Activated naive CD4-positive, alpha-beta T cell treated with anti-CD3 and anti-CD28 coated beads, Interleukin-2, amount 50 U/mL, for 16 hours (primary cell): ENCODE results near the gene APBA2.

Source experiments
- DNase-seq: peaks from one replicate; pipeline ENCODE4 v3.0.0-alpha.2; 2020

The APBA2 gene

DNA sequence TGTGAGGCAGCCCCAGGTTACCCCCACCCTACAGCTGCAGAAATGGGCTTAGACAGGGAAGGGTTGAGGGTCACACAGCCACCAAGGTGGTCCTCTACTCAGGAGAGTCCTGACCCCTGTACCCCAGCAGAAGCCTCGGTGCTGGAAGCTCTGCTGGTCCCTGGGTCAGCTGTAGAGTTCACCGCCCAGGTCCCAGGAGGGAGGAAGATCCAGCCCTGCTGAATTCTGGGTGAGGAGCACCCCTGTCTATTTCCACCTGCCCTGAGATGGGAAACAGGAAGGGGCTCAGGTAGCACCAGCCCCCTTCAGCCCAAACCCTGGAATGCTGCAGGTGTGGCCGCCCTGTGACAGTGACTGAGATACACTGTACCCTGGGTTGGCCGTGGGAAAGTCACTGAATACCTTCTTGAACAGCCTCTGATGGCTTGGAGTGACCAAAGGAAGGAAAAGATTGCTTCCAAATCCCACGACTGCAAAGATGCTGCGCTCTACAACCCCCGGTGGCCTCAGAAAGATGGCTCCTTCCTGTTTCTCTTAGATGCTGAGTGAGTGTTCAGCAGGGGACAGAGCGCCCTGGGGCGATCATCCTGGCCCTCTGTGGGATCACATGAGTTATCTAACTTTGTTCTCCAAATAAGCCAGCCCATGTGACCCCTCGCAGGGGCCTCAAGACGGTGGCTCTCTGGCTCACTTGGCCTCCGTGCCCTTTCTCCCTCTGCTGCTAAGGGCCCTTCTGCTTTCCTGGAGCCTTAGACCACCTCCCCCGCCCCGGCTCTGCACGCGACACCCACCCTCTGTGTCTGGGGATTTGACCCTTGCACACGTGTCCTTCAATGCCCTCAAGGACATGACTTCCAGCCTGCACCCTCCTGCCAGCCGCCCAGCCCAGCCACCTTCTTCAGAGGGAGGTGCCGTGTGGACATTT, 242.0 kb downstream of the APBA2 start:
- DNase-seq = no peak

DNA sequence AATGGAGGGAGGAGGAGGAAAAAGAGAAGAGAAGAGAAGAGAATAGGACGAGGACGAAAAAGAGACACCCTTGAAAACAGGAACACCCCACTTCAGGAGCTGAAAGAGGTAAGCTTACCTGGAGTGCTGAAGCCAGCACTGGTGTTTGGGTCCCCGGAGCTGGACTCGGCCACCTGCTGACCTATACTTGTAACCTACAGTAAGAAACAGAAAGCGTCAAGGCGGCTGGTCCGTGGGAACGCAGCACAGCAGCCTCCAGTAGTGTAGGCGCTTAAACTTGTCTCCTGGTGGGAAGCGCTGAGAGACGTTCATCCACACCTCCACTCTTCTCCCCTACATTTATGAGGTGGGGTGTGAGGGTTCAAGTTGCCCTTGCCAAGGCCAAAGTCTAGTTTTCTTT, 242.9 kb downstream of the APBA2 start:
- DNase-seq = no peak

DNA sequence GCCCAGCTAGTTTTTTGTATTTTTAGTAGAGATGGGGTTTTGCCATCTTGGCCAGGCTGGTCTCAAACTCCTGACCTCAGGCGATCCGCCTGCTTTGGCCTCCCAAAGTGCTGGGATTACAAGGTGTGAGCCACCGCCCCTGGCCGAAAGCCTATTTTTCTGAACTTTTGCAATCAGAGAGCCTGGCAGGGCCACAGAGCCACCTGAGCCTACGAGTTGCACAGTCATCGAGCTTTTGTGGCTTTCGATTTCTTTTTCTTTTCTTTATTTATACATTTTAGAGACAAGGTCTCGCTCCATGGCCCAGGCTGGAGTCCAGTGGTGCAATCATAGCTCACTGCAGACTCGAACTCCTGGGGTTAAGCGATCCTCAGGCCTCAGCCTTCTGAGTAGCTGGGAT, 243.4 kb downstream of the APBA2 start:
- no peak for DNase-seq

DNA sequence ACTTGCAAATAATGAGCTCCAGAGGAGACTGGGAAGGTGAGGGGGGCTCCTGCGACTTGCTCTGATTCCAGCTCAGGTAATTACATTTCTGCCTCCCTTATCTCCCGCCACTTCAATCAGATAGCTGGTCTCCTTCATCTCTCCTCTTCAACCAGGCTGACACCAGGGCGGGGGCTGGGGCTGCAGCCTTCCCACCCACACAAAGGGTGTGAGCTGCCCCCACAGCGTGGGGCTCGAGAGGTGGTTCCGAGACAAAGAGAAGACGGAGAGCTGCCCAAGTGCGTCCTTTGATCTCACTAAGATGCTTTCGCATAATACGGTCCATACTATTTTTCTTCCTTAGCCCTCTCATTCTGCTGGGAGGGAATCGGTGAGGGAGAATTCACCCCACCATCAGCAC, 244.2 kb downstream of the APBA2 start:
- DNase-seq = no peak

DNA sequence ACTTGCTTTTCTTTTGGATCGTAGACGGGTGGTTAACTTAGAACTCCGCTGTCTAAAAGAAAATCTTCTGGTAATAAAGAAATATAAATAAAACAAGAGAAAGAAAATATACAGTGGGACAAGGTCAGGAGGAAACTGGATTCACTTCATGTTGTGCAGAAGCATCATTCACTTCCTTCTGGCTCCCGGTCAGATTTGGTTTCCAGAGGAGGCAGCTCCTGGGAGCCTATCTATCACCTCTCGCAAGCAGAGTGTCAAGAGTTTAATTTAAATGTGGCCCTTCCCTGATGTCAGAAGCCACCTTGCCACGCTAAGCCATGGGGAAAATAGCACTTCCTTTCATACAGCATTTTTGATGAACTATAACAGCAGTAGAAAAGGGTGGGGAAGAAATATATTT, 244.7 kb downstream of the APBA2 start:
- no peak for DNase-seq

DNA sequence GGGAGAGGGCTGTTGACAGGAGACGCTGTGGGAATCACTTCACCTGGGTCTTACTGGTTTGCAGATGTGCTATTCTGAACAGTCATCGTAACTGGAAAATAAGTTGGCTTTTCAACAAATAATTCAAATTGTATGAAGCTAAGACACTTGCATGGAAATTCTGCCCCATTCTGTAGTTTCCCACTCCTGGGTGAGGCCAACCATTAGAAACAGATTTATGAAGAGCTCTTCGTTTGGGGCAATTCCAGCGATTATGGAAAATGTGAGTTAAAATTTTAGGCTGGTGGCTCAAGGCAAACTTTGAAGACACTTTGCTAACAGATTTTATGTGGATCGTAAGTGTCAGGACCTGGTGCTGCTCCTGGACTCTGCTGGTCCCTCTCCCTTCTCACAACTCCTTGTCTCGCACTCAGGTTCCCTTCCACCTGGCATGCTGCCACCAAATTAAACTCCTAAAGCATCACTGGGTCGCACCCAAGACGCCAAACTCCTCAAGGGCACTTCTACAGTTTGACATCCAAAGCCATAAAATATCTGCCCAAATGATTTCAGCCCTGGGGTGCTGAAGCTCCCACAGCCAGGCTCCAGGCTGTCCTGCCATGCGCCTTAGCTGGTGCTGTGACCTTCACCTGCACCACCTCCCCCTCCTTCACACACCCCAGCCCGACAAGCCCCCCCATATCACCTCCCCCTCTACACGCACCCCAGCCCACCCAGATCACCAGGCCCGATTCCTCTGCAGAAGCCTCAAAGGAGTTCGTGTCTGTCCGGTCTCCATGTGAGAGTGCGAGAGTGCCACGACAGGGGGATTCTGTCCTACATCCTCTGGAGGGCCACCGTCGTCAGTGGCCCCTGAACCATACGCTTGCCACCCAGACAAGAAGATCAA, 245.4 kb downstream of the APBA2 start:
- no peak for DNase-seq

DNA sequence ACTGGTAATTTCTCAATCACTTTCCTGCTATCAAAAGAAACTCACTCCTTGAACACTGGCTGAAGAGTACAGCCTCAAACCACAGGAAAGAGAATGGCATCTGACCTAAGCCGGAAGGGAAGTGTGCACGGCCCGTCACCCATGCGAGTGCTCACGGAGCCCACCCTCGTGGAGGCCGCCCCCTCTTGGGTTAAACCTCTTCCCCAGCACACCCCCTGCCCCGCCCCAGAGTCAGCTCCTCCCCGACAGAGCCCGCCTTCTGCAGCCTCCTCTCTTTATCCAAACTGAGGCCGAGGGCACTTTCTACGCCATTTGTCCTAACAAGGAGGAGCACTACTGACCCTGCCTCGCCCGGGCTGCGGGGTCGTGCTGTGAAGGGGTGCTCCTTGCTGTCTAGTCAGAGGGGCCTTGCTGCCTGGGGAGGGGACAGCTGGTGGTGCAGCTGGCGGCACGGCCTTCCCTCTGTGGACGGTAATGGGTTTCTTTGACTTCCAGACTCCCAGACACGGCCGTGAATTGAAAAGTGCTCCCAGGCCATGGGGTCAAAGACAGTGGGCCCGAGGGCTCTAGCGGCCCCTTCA, 246.2 kb downstream of the APBA2 start:
- DNase-seq = no peak

DNA sequence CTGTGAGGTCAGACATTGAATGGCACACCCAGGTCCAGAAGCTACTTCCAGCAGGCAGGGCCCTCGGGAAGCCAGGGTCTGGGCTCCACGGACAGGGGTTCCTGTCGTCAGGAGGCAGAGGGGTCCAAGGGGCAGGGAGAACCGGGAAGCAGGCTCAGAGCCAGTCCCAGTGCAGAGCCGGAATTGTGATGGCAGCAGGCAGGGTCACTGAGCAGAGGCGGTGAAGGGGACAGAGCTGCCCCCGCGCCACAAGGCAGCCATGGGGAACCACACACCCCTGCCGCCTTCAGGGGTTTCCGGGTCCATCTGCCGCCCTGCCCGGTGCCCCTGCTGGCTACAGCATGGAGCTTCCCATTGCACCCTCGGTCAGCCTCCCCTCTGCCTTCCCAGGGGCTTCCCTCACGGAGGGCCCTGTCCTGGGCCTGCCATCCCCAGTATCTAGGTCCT, 247.0 kb downstream of the APBA2 start:
- no peak for DNase-seq

DNA sequence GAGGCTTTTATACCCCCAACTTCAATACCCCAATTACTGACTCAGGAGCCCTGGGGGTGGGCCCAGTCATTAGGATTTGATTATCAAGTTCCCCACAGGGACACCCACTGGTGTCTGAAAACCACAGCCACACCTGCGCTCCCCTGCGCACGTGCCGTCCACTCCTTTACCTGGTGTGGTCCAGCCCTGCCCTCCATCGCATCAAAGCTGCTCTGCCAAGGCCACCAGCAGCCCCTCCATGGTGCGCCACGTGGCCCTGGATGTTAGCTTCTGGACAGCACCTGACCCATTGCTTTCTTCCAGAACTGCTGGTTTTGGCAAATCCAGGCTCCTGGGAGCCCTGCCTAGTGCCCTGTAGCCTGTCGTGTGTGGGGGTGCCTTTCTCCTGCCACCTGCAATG, 247.5 kb downstream of the APBA2 start:
- DNase-seq = no peak

DNA sequence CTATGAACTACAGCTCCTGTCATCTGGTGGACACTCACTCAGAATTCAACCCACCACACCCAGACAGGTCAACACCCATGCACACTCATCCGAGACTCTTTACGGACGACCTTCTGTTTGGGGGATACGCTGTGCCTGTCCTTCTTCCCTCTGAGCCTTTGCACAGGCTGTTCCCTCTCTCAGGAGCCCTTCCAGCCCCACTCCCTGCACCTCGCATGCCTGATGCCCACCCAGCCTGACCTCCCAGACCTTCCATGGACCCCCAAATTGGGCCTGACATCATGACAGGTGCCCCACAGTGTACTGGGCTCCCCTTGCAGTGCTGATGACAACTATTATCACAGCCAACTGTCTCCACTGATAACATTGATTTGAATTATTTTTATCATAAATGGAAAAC, 248.0 kb downstream of the APBA2 start:
- no peak for DNase-seq

DNA sequence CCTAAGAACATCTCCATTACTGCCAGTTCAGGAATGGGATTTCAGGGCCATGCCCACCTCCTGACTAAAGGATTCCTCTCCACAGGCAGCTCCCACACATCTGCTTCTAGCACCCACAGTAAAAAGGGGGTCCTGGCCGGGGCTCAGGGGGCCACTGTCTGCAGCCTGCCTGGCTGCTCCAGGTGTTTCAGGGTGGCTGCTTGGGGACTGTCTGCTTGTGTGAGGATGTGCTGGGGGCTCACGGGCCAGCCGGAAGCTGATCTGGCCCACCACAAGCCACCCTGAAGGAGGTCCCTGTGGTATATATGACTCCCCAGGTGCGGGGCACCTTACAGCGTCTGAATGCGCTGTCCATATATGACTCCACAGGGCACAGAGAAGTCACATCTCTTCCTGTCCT, 248.5 kb downstream of the APBA2 start:
- DNase-seq = no peak

DNA sequence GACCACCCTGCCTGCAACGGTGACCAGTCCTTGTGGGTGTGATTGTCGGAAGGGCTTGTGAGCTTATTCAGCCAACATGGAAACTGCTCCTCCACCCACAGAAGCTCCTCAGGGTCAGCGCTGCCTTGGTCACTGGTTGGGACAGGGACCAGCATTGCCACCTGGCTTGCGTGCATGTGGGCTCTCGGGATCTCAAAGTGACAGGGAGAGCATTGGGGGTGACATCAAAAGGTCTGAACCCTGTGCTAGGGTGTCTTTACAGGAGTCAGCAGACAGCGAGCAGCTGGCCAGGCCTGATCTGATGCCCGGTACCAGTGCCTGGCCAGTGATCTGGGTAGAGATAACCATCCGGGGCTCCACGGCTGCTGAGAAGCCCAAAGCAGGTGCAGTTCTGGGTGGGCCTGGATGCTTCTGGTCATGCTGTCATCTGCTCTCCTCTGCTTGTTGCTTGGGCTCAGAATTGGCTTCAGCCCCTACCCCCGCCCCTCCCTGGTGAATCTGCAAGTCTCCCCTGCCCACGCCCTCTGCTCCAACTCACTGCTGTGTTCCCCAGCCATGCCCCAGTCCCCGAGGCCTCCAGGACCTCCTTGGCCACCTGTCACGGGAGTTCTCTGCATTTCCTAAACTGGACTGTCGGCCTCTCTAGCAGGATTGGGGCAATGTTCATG, 249.0 kb downstream of the APBA2 start:
- DNase-seq = no peak

DNA sequence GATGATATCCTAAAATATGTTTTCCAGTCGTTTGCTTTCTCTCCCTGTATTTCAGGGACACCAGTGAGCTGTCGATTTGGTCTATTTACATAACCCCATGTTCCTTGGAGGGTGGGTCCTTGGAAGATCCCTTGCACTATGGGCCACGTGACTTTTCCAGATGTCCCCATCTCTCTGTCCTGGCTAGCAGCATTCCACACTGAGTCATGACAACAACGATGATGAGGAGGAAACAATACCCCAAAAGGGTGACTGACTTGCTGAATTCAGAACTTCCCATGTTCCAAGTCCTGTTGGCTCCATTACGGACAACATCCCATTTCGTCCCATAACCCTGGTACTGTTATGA, 249.5 kb downstream of the APBA2 start:
- DNase-seq = no peak

DNA sequence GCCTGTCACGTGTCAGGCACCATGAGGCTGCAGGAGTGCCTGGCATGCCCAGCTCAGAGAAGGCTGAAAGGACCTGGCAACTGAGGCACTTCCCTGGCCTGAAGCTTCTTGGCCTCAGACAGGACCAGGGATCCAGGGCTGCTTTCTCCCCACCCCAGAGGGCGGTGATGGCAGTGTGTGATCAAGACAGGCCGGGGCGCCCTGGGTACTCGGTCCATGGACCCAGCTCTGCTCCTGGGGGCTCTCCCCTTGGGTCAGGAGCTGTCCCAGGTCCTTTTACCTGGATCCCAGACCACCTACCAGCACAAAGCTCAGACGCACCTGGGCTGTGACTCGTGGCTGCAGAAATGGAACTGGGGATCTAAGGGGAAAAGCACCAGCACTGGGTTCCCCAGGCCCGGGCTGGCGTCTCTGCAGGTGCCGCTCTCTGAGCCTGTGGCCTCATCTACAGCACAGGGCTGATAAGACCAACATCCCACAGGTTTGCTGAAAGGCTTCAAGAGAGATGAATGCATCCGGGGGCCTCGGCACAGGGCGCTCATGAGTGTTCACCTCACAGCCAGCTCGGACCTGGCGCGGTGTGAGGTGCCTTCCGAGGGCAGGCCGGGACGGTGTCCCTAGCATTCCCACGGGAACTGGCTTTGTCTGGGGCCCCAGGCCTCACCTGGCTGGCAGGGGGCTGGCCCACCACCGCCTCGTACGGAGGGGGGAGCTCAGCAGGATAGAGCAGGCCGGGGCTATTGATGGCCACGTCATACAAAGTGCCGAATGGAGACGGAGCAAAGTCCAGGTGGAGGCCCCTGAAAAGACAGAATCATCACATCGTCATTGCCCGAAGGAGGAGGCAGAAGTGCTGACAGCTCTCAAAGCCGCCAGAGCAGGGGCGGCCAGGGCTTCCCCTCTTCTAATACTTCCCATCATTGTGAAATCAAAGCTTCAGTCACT, 250.2 kb downstream of the APBA2 start:
- DNase-seq = no peak

DNA sequence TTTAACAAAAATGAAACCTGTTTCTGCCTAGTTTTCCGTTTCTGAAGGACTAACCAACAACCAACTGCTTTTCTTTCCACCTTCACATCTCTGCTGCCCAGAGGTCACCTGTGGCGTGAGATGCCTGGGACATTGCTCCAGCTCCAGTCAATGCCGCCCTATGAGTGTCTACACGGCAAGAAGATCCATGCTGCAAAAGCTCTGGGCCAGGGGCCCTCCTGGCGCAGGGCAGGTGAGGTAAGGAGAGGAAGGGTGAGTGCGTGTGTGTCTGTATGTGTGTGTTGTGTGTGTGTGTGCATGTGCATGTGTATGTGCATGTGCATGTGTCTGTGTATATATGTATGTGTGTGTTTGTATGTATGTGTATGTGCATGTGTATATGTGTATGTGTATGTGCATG, 252.5 kb downstream of the APBA2 start:
- DNase-seq = no peak

DNA sequence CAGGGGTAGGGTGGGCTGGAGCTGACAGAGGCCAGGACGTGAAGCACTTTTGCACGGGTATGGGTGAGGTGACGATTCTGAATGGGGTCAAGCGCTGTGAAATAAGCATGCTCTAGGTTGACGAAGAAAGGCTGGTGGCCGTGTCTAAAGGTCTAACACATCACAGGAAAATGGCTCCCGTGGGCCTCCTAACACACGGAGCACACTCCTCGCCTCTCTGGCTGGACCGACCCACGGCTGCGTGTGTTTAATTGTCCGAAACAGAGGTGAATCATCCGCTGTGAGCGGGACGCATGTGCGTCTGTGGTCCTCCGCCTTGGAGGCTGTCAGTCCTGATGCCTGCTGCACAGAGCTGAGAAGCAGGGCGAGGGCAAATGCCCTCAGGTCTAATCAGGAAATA, 253.3 kb downstream of the APBA2 start:
- DNase-seq = no peak

DNA sequence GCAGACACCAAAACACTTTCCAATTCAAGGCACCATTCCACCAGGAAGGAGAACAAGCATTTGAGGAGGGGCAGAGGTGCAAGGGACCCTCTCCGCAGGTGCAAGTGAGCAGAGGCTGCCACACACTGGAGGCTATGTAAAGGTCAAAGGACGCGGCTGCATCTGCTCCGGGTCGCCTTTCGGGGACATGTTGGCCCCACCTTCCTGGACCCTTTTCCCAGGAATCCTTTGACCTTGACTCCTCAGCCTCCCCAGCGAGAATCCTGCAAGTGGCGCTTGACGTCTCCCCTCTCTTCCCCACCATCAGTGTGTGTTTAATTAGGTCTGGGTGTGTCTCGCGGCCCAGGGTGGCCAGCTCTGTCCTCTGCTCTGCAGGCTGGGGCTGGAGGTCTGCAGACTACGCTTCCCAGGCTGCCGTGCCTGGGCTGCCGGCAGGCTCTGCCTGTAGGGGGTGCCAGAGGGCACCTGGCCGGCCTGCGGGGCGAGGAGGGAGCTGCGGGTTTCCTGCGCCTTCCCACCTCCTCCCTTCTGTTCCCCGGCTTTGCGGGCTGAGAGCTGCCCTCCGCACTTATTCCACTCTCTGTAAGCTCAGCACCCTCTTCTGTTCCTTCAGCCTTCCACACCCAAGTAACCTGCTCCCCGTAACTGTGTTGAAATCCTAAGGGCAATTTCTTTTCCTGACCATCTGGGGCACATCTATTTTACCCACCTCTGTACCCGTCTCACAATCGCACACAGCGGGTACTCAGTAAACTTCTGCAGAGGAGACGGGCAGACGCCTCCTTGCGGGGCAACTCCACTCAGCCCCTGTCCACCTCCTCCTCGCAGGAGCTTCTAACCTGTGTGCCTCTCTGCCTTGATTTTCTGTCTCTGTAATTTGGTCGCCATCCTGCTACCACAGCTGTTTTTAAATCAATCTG, 254.0 kb downstream of the APBA2 start:
- DNase-seq = peak; percentile 61

DNA sequence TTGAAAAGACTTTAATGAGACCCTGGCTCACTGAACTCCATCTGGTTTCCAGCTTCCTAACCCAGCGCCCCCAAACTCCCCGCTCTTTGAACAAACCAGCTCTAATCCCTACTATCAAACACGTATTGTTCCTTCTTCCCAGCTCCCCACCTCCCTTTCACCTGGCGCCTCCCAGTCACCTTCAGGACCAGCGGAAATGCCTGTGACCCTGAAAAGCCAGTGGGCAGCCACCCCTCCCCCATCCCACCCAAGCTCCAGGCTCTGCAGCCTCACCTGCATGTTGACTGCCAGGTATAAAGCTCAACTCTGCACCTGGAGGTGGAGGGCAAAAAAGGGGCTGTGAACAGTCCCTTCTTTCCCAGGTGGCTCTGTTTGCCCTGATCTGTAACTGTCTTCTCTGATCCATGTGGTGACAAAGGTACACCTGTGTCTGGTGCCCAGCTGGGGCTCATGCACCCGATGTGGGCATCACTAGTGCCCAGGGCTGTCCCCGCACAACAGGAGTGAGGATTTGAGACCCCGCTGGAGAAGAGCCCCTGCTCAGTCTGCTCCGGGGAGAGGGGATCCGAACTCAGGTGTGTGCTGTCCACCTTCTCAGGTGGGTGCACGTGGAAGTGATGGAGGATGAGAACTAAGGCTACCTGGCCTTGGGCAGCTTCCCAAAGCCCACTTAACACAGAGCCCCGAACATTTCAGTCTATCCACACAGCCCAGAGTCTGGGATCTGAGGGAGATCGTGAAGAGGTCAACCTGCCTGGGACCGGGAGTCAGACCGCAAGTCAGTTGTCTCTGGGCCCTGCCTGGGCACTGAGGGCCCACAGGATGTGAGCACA, 254.9 kb downstream of the APBA2 start:
- DNase-seq = no peak

DNA sequence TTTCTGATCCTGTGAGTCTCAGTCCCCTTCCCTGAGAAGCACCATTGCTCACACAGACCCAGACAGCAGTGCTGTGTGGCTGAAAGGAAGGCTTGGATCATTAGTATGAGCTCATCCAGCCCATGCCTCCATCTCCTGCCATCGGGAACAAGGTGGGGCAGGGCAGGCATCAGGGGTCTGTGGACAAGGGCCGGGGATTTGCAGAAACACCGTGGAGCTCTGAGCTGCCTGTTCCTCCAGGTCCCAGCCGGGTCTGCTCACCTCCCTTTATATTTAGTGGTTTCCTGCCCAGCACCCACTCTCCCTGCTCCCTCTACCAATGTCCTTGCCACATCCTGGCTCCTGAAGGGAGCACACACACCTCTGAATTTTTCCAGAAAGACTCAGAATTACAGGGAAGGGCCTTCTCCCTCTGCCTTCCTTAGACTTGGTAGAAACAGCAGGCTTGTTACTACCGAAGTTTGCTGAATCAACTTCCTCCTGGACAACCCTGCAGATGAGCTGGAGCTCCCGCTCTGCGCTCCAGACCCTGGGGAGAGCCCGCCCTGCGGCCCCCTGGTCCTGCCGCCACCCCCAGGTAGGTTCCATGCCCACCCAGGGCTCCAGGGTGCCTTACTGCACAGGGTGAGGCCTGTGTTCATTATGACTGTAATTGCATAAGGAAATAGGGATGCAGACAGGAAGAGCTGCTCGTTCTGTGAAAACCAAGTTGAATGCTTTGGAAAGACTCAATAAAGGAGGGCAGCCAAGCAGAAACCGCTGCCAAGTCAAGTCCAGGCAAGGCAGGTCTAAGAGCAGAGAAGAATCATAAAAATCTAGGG, 255.7 kb downstream of the APBA2 start:
- no peak for DNase-seq
